D341Med (cell line): ENCODE measurements around the gene LRRC63.
A peak's percentile ranks its signal among the peaks of the same experiment; 100 is the strongest.

Experiments
- DNase-seq: peaks from one replicate; pipeline ENCODE4 v3.0.0; 2012; ENCODE audit warnings: low spot score

LRRC63 gene

GRCh38 chr13:46313024-46313423 is 101.3 kb downstream of the LRRC63 start:
- no peak for DNase-seq

GRCh38 chr13:46313432-46314257 is 101.9 kb downstream of the LRRC63 start:
- no peak for DNase-seq

GRCh38 chr13:46314587-46314986 is 102.9 kb downstream of the LRRC63 start:
- DNase-seq = no peak

- DNase-seq = no peak
Measured at GRCh38 chr13:46315036-46315435, 103.3 kb downstream of the LRRC63 start.

GRCh38 chr13:46315491-46316075 is 103.9 kb downstream of the LRRC63 start:
- DNase-seq = no peak

GRCh38 chr13:46317120-46317519 is 105.4 kb downstream of the LRRC63 start:
- no peak for DNase-seq

- DNase-seq = no peak
Measured at GRCh38 chr13:46318986-46319385, 107.3 kb downstream of the LRRC63 start.

GRCh38 chr13:46320406-46320805 is 108.7 kb downstream of the LRRC63 start:
- DNase-seq = no peak

GRCh38 chr13:46320821-46321220 is 109.1 kb downstream of the LRRC63 start:
- no peak for DNase-seq

- peak; percentile 67 for DNase-seq
Measured at GRCh38 chr13:46321494-46322225, 109.9 kb downstream of the LRRC63 start.

GRCh38 chr13:46324976-46325375 is 113.2 kb downstream of the LRRC63 start:
- no peak for DNase-seq
